ENCODE data around the gene GARS1.
A peak's percentile ranks its signal among the peaks of the same experiment; 100 is the strongest.

Gene GARS1

DNA sequence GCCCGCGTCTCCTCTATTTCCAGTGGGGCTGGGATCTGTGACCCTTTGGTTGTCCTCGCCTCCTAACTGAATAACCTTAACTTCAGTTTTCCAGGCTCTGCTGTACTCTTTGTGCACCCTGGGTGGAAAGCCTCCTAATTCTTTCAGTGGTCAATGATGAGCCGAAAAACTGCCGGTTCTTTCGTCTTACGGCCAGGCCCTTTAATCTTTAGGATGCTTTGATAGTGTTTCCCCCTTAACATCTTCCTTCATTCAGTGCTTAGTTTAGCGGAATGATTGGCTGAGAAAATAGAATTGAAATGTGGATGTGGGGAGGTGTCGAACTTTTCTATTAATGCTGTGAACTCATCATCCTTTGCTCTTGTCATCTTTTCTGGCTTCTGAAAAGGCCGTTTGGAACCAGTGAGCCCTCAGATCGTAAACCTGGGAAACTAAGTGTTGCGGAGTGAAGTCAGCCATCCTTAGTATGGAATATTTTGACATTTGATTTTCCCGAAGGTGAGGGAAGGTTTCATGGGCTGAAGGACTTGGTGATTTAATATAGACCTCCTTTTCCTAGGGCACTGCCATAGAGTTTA, 847 bp downstream of the GARS1 start:
- DNase-seq, result no peak
- peaks cover 12% of the 10 kb centered on the region for H3K36me3 ChIP-seq (ENCODE audit: control insufficient read depth, insufficient read depth, low read length)
- peak overlapping the region; percentile 89 for H3K27ac ChIP-seq (ENCODE audit: insufficient read depth, low read length, poor library complexity, severe bottlenecking)
- H3K4me1 ChIP-seq (ENCODE audit: control insufficient read depth, insufficient read depth, low read length, poor library complexity, severe bottlenecking), result peaks cover 12% of the 10 kb centered on the region
- peak overlapping the region; percentile 93 for H3K4me3 ChIP-seq (ENCODE audit: insufficient read depth, low read depth, low read length, poor library complexity, severe bottlenecking)
- no peaks in the 10 kb centered on the region for H3K9me3 ChIP-seq (ENCODE audit: control insufficient read depth, low read length)
- H3K27me3 ChIP-seq (replicated peaks; ENCODE audit: control insufficient read depth, insufficient read depth, low read length, poor library complexity, severe bottlenecking), result no peaks in the 10 kb centered on the region

DNA sequence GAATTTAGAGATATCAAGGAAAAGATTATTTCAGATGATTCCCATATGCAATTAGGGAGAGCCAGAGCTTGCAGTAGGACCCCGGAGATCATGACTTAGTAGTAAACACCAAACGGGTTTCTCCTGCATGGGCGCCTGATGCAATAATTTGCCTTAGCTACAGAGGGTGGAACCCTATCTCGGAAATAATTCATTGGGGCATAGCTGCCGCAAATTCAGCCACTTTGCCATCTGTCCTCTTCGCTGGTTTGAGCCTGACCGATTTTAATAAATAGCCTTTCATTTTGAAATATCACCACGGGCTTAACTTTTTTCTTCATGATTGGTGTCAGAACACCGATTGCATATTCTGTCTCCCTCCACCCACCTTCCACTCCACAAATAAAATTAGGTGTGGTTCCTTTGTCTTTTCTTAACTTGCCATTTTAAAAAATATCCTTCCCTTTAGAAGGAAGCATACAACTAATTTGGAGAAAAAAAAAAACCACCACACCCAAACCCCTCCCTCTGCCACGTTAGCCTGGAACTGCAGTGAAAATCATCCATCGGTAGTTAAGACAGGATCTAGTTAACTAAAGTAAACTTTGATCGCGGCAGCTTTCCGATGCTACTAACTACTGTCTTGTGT, 1.4 kb downstream of the GARS1 start:
- Histone ChIP-seq H3K9me3 (ENCODE audit: control insufficient read depth, low read length) (no peaks in the 10 kb centered on the region), H3K27me3 (replicated peaks; ENCODE audit: control insufficient read depth, insufficient read depth, low read length, poor library complexity, severe bottlenecking) (no peaks in the 10 kb centered on the region), H3K27ac (ENCODE audit: insufficient read depth, low read length, poor library complexity, severe bottlenecking) (no peak overlapping the region), H3K36me3 (ENCODE audit: control insufficient read depth, insufficient read depth, low read length) (peaks cover 17% of the 10 kb centered on the region), H3K4me1 (ENCODE audit: control insufficient read depth, insufficient read depth, low read length, poor library complexity, severe bottlenecking) (peaks cover 12% of the 10 kb centered on the region), H3K4me3 (ENCODE audit: insufficient read depth, low read depth, low read length, poor library complexity, severe bottlenecking) (peak overlapping the region; percentile 93)
- no peak for DNase-seq

DNA sequence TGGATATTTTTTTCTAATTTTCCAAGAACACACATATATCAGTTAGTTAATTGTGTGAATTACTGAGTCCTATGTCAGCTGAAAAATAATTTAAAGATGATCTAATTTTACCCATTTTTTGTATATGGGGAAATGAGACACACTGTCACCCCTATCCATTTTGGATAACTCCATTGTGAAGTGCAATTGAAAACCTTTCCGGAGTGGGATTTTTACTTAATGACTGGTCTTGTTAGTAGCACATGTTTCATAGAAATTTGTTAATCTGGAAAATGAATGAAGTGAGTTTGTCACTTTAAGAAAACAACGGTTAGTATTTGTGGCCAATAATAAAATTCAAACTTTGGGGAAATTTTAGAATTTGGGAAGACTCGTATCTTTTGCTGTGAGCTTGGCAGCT, 2.0 kb downstream of the GARS1 start:
- Histone ChIP-seq H3K4me1 (ENCODE audit: control insufficient read depth, insufficient read depth, low read length, poor library complexity, severe bottlenecking) (peaks cover 12% of the 10 kb centered on the region), H3K9me3 (ENCODE audit: control insufficient read depth, low read length) (no peaks in the 10 kb centered on the region), H3K27me3 (replicated peaks; ENCODE audit: control insufficient read depth, insufficient read depth, low read length, poor library complexity, severe bottlenecking) (no peaks in the 10 kb centered on the region), H3K27ac (ENCODE audit: insufficient read depth, low read length, poor library complexity, severe bottlenecking) (no peak overlapping the region), H3K36me3 (ENCODE audit: control insufficient read depth, insufficient read depth, low read length) (peaks cover 17% of the 10 kb centered on the region), H3K4me3 (ENCODE audit: insufficient read depth, low read depth, low read length, poor library complexity, severe bottlenecking) (no peak overlapping the region)
- DNase-seq, result no peak

DNA sequence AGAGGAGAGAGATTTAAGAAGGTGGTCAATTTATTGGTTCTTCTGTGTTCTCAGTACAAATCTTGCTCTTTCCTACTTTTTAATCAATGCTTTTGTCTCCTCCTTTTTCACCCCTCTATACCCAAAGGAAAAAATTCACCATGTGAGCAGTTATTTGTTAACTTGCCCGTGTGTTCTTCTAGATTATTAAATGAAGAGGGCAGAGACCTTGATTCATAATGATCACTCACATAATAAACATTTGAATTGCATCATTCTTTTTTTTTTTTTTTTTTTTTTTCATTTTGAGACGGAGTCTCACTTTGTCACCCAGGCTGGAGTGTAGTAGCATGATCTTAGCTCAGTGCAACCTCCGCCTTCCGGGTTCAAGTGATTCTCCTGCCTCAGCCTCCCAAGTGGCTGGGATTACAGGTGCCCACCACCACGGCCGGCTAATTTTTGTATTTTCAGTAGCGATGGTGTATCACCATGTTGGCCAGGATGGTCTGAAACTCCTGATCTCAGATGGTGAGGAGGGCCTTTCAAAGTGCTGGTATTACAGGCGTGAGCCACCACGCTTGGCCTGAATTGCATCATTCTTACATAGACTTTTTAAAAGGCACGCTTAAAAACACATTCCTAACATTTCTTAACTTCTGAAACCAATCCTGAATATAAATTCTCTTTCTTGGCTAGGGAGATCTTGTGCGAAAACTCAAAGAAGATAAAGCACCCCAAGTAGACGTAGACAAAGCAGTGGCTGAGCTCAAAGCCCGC, 3.6 kb downstream of the GARS1 start:
- Histone ChIP-seq H3K27me3 (replicated peaks; ENCODE audit: control insufficient read depth, insufficient read depth, low read length, poor library complexity, severe bottlenecking) (no peaks in the 10 kb centered on the region), H3K36me3 (ENCODE audit: control insufficient read depth, insufficient read depth, low read length) (peaks cover 26% of the 10 kb centered on the region), H3K9me3 (ENCODE audit: control insufficient read depth, low read length) (no peaks in the 10 kb centered on the region), H3K4me1 (ENCODE audit: control insufficient read depth, insufficient read depth, low read length, poor library complexity, severe bottlenecking) (peaks cover 12% of the 10 kb centered on the region), H3K27ac (ENCODE audit: insufficient read depth, low read length, poor library complexity, severe bottlenecking) (no peak overlapping the region), H3K4me3 (ENCODE audit: insufficient read depth, low read depth, low read length, poor library complexity, severe bottlenecking) (no peak overlapping the region)
- DNase-seq, result no peak

DNA sequence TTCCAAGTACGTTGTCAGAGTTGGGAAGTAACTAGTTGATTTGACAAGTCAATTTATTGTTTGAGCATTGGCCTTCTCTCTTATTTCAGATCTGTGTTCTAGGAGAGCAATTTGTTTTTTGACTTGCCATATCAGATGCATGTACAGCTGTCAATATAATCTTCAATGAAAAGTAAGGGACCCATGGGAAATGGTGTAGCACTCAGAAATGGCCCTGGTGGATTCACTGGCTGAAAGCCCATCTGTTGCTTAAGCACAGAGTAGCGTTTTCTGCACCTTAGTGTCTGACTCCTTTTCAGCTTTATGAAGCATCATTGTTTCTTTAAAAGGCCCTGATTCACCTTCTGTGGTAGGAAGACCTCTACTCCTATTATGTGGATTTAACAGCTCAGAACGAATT, 10.2 kb downstream of the GARS1 start:
- Histone ChIP-seq H3K4me3 (ENCODE audit: insufficient read depth, low read depth, low read length, poor library complexity, severe bottlenecking) (no peak overlapping the region), H3K36me3 (ENCODE audit: control insufficient read depth, insufficient read depth, low read length) (peaks cover 65% of the 10 kb centered on the region)
- no peak for DNase-seq

DNA sequence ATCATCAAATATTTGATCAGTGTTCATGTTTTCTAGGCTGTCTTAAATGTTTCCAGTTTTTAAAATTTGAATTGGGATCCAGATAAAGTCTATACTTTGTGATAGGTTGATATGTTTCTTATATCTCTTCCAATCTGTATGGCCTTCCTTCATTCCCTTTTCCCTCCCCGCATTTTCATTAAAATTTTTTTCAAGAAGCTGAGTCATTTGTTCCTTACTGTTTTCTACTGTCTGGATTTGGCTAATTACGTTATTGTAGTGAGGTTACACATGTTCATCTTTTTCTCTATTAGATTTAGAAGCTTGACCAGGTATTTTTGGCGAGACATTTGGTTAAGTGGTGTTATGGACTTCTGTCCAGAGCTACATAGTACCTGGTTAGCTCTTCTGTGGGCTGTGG, 11.2 kb downstream of the GARS1 start:
- no peak overlapping the region for H3K27ac ChIP-seq (ENCODE audit: insufficient read depth, low read length, poor library complexity, severe bottlenecking)
- DNase-seq, result no peak
- H3K9me3 ChIP-seq (ENCODE audit: control insufficient read depth, low read length), result no peaks in the 10 kb centered on the region
- peaks cover 65% of the 10 kb centered on the region for H3K36me3 ChIP-seq (ENCODE audit: control insufficient read depth, insufficient read depth, low read length)
- H3K4me1 ChIP-seq (ENCODE audit: control insufficient read depth, insufficient read depth, low read length, poor library complexity, severe bottlenecking), result no peaks in the 10 kb centered on the region
- H3K27me3 ChIP-seq (replicated peaks; ENCODE audit: control insufficient read depth, insufficient read depth, low read length, poor library complexity, severe bottlenecking), result no peaks in the 10 kb centered on the region
- H3K4me3 ChIP-seq (ENCODE audit: insufficient read depth, low read depth, low read length, poor library complexity, severe bottlenecking), result no peak overlapping the region

More for the DNA sequence above, 10.2 kb downstream of the GARS1 start:
- no peaks in the 10 kb centered on the region for H3K4me1 ChIP-seq (ENCODE audit: control insufficient read depth, insufficient read depth, low read length, poor library complexity, severe bottlenecking)
- no peaks in the 10 kb centered on the region for H3K9me3 ChIP-seq (ENCODE audit: control insufficient read depth, low read length)
- no peaks in the 10 kb centered on the region for H3K27me3 ChIP-seq (replicated peaks; ENCODE audit: control insufficient read depth, insufficient read depth, low read length, poor library complexity, severe bottlenecking)
- no peak overlapping the region for H3K27ac ChIP-seq (ENCODE audit: insufficient read depth, low read length, poor library complexity, severe bottlenecking)

DNA sequence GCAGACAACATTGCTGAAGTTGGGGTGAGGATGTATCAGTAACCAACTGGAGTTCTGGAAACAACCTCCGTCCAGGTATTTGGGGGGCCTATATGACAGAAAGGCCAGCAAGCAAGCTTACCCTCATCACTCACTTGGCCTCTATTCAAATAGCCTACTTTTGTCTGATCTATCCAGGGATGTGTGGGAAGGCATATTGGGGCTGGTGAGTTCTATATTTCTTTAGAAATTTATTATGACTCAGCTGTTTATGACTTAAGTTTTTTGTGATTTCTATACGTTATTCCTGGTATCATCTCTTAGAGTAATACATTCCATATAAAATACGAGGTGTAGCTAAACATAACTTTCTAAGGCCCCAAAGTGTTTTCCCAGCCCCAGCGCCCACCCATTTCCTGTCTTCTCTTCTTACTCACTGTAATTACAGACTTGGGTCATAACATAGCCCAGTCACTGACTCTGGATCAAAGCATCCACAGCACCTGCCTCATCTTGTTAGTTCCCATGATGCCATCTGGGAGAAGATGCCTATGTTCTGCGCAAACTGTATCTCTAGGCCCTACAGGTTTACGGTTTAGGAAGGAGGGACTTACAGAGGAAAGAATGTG, 18.1 kb downstream of the GARS1 start:
- Histone ChIP-seq H3K36me3 (ENCODE audit: control insufficient read depth, insufficient read depth, low read length) (peaks cover 67% of the 10 kb centered on the region), H3K9me3 (ENCODE audit: control insufficient read depth, low read length) (no peaks in the 10 kb centered on the region), H3K27me3 (replicated peaks; ENCODE audit: control insufficient read depth, insufficient read depth, low read length, poor library complexity, severe bottlenecking) (no peaks in the 10 kb centered on the region), H3K4me1 (ENCODE audit: control insufficient read depth, insufficient read depth, low read length, poor library complexity, severe bottlenecking) (no peaks in the 10 kb centered on the region), H3K27ac (ENCODE audit: insufficient read depth, low read length, poor library complexity, severe bottlenecking) (no peak overlapping the region), H3K4me3 (ENCODE audit: insufficient read depth, low read depth, low read length, poor library complexity, severe bottlenecking) (no peak overlapping the region)
- no peak for DNase-seq

DNA sequence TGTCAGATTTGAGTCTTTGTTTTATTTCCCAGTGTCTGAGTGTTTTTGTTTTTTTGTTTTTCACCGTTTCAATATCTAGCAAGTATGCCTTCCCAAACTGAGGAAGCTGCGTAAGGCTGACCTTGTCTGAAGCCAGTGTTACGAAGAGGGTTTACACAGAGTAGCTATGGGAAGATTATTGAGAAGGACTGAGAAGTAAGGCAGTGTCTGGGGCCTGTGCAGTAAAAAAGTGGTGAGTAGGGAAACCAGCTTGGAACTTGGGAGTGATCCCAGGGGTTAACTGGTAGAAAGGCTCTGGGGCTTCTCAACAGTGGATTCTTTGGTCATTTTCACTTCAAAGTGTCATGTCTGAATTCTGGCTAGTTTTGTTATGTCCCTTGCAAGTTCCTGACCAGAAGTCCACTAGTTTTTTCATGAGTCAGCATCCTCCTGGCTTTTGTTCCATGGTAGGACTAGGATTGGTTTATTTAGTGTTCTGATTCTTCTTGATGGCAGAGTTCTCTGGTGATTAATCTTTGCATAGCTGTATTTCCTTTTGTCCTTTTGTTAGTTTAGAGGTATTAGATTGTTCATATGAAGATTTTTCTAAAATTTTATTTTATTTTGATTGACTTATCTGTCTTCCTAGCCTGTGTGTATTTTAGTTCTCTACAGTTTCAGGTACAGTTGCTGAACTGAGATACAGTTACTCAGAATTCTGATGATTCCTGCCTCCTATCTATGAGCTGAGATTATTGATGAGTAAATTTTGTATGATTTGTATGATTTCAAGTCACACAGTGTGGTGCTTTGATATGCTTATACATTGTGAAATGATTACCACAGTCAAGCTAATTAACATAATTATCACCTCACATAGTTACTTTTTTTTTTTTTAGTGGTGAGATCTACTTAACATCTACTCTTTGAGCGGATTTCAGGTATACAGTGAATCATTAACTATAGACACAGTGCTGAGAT, 19.0 kb downstream of the GARS1 start:
- Histone ChIP-seq H3K9me3 (ENCODE audit: control insufficient read depth, low read length) (no peaks in the 10 kb centered on the region), H3K4me1 (ENCODE audit: control insufficient read depth, insufficient read depth, low read length, poor library complexity, severe bottlenecking) (no peaks in the 10 kb centered on the region), H3K27ac (ENCODE audit: insufficient read depth, low read length, poor library complexity, severe bottlenecking) (no peak overlapping the region), H3K36me3 (ENCODE audit: control insufficient read depth, insufficient read depth, low read length) (peaks cover 71% of the 10 kb centered on the region), H3K4me3 (ENCODE audit: insufficient read depth, low read depth, low read length, poor library complexity, severe bottlenecking) (no peak overlapping the region), H3K27me3 (replicated peaks; ENCODE audit: control insufficient read depth, insufficient read depth, low read length, poor library complexity, severe bottlenecking) (no peaks in the 10 kb centered on the region)
- DNase-seq, result no peak

DNA sequence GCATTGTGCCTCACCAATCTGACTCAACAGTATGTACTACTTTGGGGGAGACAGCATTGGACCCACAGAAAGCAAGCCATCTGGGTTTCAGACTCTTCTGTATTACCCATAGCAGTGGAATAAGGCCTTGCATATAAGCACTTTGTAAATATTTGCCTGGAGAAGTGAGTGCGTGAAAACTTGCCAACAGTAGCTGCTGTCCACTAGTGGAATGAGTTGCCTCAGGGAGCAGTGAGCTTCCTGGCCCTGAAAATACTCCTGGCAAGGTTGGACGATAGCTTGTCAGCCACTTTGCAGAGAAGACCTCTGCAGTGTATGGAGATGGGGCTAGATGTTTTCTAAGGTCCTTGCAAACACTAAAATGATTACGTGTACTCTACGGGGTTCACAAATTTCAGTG, 21.6 kb downstream of the GARS1 start:
- Histone ChIP-seq H3K4me1 (ENCODE audit: control insufficient read depth, insufficient read depth, low read length, poor library complexity, severe bottlenecking) (no peaks in the 10 kb centered on the region), H3K9me3 (ENCODE audit: control insufficient read depth, low read length) (no peaks in the 10 kb centered on the region), H3K27me3 (replicated peaks; ENCODE audit: control insufficient read depth, insufficient read depth, low read length, poor library complexity, severe bottlenecking) (no peaks in the 10 kb centered on the region), H3K27ac (ENCODE audit: insufficient read depth, low read length, poor library complexity, severe bottlenecking) (no peak overlapping the region), H3K36me3 (ENCODE audit: control insufficient read depth, insufficient read depth, low read length) (peaks cover 67% of the 10 kb centered on the region), H3K4me3 (ENCODE audit: insufficient read depth, low read depth, low read length, poor library complexity, severe bottlenecking) (no peak overlapping the region)
- DNase-seq, result no peak
